GM23338 (cell line): Measurements from ENCODE around the gene ADGRD2.

ENCODE experiments used
- CTCF ChIP-seq, 2 experiments: fragments of 200-600 bp in 1 of 2; sonication (generic) in 1 of 2; conservative IDR thresholded peaks; 2 replicates each; pipeline versions ENCODE4 v1.5.1 to v1.6.1; 2016 to 2017; ENCODE audit warnings: antibody characterized with exemption in 2 of 2, low read depth in 2 of 2, mild to moderate bottlenecking in 2 of 2, moderate library complexity in 1 of 2
- EZH2 ChIP-seq: fragments of 200-600 bp; sonication (generic); IDR thresholded peaks from one replicate; pipeline ENCODE4 v1.8.0; 2017; ENCODE audit warnings: antibody characterized with exemption, mild to moderate bottlenecking, low read depth; ENCODE audit not compliant: unreplicated experiment
- JUNB ChIP-seq: IDR thresholded peaks from one replicate; pipeline ENCODE4 v1.6.1; 2016; ENCODE audit warnings: antibody characterized with exemption; ENCODE audit not compliant: unreplicated experiment
- POLR2AphosphoS5 ChIP-seq: IDR thresholded peaks from 2 replicates; pipeline ENCODE4 v1.6.1; 2016; ENCODE audit warnings: antibody characterized with exemption, low read depth
- REST ChIP-seq: IDR thresholded peaks from one replicate; pipeline ENCODE4 v1.6.1; 2018; ENCODE audit warnings: antibody characterized with exemption; ENCODE audit not compliant: unreplicated experiment

GRCh38 chr9:124444166-124444565 is 6.1 kb upstream of the ADGRD2 start:
- TF ChIP-seq POLR2AphosphoS5, result no peak
- no peak for TF ChIP-seq CTCF (conservative IDR thresholded peaks at IDR 0.05; ENCODE audit: low read depth in 2 of 2)
- no peak for TF ChIP-seq REST
- no peak for TF ChIP-seq JUNB
- no peak for TF ChIP-seq EZH2
